Osteoblast (primary cell): Measurements from ENCODE around the gene NHERF2. TPM values are rescaled to one million over a fixed set of nuclear protein-coding genes. Genes with fewer than 3 reads are reported as not detected.

Experiments
- DNase-seq: peaks from one replicate; pipeline ENCODE4 v3.0.0; 2011; ENCODE audit warnings: low spot score, mixed read lengths; ENCODE audit not compliant: insufficient read length; ENCODE audit errors: missing footprints
- H2AFZ ChIP-seq: 2 replicates; pipeline ENCODE4 v1.6.0; 2011; ENCODE audit warnings: mild to moderate bottlenecking, low read length
- H3K27ac ChIP-seq: 2 replicates; pipeline ENCODE4 v1.5.1; 2011; ENCODE audit warnings: mild to moderate bottlenecking, low read depth, low read length, moderate library complexity
- H3K27me3 ChIP-seq: 2 replicates; pipeline ENCODE4 v1.6.0; 2012; ENCODE audit warnings: mild to moderate bottlenecking, control low read depth, inconsistent platforms, low read length, moderate library complexity; ENCODE audit not compliant: insufficient read depth
- H3K36me3 ChIP-seq: 2 replicates; pipeline ENCODE4 v1.5.1; 2011; ENCODE audit warnings: mild to moderate bottlenecking, low read length, control low read depth, moderate library complexity; ENCODE audit not compliant: insufficient read depth
- H3K4me1 ChIP-seq: 2 replicates; pipeline ENCODE4 v1.5.1; 2011; ENCODE audit warnings: mild to moderate bottlenecking, low read length, control low read depth, moderate library complexity; ENCODE audit not compliant: insufficient read depth
- H3K4me2 ChIP-seq: 2 replicates; pipeline ENCODE4 v1.6.0; 2011; ENCODE audit warnings: mild to moderate bottlenecking, low read length; ENCODE audit not compliant: insufficient read depth
- H3K4me3 ChIP-seq: fragments of 200-600 bp; sonication (generic); 3 replicates; pipeline ENCODE4 v1.5.1; 2012; ENCODE audit warnings: mild to moderate bottlenecking, low read length, inconsistent platforms; ENCODE audit not compliant: insufficient read depth
- H3K79me2 ChIP-seq: 2 replicates; pipeline ENCODE4 v1.6.0; 2012; ENCODE audit warnings: mild to moderate bottlenecking, low read length, control low read depth, inconsistent platforms; ENCODE audit not compliant: insufficient read depth
- H3K9me3 ChIP-seq: 2 replicates; pipeline ENCODE4 v1.5.1; 2011; ENCODE audit warnings: low read depth, low read length, control low read depth
- H4K20me1 ChIP-seq: 2 replicates; pipeline ENCODE4 v1.6.0; 2012; ENCODE audit warnings: mild to moderate bottlenecking, low read length, control low read depth; ENCODE audit not compliant: insufficient read depth
- total RNA-seq: library from RNA; depleted of rRNA; stranded (reverse); fragments of >200 nt; gene quantifications from 2 replicates; pipeline ENCODE4 v1.2.3, GENCODE V29; 2012
- TF ChIP-seq, protein P1 (sequence below): IDR thresholded peaks from 2 replicates; pipeline ENCODE4 v1.5.1; 2011; ENCODE audit warnings: mild to moderate bottlenecking, low read depth, low read length, moderate library complexity; ENCODE audit errors: extremely low read depth

The NHERF2 gene
- total RNA-seq, 1 donor, result 33.7 TPM

DNA sequence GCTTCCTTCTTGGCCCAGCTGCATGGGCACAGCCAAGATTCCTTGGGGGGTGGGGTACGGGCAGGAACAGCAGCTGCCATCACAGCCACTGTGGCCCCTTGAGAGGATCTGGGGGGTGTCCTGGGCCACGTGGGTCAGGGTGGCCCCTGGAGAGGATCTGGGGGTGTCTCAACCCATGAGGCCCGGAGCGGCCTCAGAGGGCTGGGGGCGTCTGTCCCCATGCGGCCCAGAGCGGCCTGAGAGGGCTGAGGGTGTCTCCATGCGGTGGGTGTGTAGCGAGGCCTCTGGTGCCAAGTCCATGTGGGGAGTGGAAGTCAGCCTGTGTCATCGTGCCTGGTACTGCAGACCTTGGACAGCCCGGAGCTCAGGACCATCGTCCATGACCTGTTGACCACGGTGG, 34.8 kb downstream of the NHERF2 start:
- Histone ChIP-seq H3K4me1 (no peaks in the 10 kb centered on the region), H3K79me2 (no peaks in the 10 kb centered on the region), H3K4me3 (no peak overlapping the region), H3K27me3 (no peaks in the 10 kb centered on the region), H2AFZ (no peak overlapping the region), H3K4me2 (no peak overlapping the region), H3K27ac (no peak overlapping the region), H3K36me3 (peaks cover 42% of the 10 kb centered on the region), H4K20me1 (peaks cover 2% of the 10 kb centered on the region), H3K9me3 (no peaks in the 10 kb centered on the region)
- DNase-seq, result no peak
- TF ChIP-seq, protein P1, sequence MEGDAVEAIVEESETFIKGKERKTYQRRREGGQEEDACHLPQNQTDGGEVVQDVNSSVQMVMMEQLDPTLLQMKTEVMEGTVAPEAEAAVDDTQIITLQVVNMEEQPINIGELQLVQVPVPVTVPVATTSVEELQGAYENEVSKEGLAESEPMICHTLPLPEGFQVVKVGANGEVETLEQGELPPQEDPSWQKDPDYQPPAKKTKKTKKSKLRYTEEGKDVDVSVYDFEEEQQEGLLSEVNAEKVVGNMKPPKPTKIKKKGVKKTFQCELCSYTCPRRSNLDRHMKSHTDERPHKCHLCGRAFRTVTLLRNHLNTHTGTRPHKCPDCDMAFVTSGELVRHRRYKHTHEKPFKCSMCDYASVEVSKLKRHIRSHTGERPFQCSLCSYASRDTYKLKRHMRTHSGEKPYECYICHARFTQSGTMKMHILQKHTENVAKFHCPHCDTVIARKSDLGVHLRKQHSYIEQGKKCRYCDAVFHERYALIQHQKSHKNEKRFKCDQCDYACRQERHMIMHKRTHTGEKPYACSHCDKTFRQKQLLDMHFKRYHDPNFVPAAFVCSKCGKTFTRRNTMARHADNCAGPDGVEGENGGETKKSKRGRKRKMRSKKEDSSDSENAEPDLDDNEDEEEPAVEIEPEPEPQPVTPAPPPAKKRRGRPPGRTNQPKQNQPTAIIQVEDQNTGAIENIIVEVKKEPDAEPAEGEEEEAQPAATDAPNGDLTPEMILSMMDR, result no peak

DNA sequence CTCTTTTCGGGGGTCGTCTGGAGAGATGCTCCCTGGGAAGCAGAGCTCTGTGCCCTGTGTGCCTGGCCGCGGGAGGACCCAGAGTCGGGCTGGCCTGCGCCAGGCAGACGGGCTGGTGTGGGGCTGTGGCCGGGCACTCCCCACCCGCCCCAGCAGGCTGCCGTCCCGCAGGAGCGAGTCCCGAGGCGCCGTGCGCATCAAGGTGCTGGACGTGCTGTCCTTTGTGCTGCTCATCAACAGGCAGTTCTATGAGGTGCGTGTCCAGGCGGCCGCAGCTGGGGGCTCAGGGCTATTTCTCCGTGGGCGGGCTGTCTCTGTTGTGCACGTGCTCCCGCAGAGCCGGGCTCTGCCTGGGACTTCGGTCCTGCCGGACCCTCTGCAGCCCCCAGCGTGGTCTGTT, 36.1 kb downstream of the NHERF2 start:
- Histone ChIP-seq H3K4me2 (no peak overlapping the region), H3K4me3 (no peak overlapping the region), H3K27ac (no peak overlapping the region), H3K9me3 (no peaks in the 10 kb centered on the region), H3K79me2 (no peaks in the 10 kb centered on the region), H2AFZ (no peak overlapping the region), H4K20me1 (no peaks in the 10 kb centered on the region), H3K27me3 (no peaks in the 10 kb centered on the region), H3K36me3 (peaks cover 40% of the 10 kb centered on the region), H3K4me1 (no peaks in the 10 kb centered on the region)
- no peak for DNase-seq
- TF ChIP-seq, protein P1, result no peak

DNA sequence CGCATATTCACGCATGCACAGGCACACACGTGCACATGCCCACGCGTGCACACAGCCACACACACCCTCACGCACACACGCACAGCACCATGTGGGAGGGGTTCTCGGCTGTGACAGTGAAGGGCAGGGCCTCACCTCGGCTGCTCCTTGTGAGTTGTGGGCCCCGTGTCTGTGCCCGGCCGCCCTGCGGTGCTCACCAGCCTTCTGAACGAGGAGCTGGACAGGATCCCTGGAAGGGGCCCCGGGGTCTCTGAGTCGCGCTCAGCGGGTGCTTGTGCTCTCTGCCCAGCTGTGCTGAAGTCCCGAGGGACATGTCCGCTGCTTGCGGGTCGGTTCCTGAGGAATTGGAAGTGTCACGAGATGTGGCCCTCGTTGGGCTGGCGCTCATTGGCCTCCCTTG, 37.2 kb downstream of the NHERF2 start:
- Histone ChIP-seq H2AFZ (no peak overlapping the region), H3K4me1 (no peaks in the 10 kb centered on the region), H3K27me3 (no peaks in the 10 kb centered on the region), H4K20me1 (no peaks in the 10 kb centered on the region), H3K79me2 (no peaks in the 10 kb centered on the region), H3K9me3 (no peaks in the 10 kb centered on the region), H3K36me3 (peaks cover 41% of the 10 kb centered on the region), H3K4me3 (no peak overlapping the region), H3K27ac (no peak overlapping the region), H3K4me2 (no peak overlapping the region)
- no peak for DNase-seq
- TF ChIP-seq, protein P1, result no peak

DNA sequence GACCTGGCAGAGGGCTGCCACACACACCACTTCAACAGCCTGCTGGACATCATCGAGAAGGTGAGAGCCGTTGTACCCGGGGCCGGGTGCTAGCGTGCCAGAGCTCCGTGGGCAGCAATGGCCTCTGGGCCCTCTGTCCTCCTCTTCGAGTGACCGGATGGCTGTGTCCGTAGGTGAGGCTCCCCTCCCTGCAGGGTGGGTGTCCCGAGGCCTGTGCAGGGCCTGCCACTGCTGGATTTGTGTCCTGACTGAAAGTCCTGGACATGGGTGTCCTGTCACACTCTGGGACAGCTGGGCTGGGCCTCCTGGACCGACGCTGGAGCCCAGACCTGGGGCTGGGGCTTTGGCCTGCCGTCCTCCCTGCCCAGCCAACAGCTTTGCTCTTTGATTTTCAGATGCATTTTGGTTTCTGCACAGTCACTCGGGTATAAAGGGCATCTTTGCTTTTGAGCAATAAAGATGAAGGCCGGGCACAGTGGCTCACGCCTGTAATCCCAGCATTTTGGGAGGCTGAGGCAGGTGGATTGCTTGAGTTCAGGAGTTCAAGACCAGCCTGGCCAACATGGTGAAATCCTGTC, 37.8 kb downstream of the NHERF2 start:
- TF ChIP-seq, protein P1, result no peak
- H3K4me3 ChIP-seq, result no peak overlapping the region
- peaks cover 43% of the 10 kb centered on the region for H3K36me3 ChIP-seq
- no peak overlapping the region for H3K4me2 ChIP-seq
- H2AFZ ChIP-seq, result no peak overlapping the region
- H3K4me1 ChIP-seq, result no peaks in the 10 kb centered on the region
- no peaks in the 10 kb centered on the region for H3K9me3 ChIP-seq
- DNase-seq, result no peak
- H3K27ac ChIP-seq, result no peak overlapping the region
- no peaks in the 10 kb centered on the region for H4K20me1 ChIP-seq
- no peaks in the 10 kb centered on the region for H3K27me3 ChIP-seq
- no peaks in the 10 kb centered on the region for H3K79me2 ChIP-seq
